Epithelial cell of proximal tubule (primary cell): Measurements from ENCODE around the gene CPLANE1. TPM values are rescaled to one million over a fixed set of nuclear protein-coding genes. Genes with fewer than 3 reads are reported as not detected.

Experiments
- DNase-seq: peaks from one replicate; pipeline ENCODE4 v3.0.0-alpha.2; 2011; ENCODE audit warnings: low read depth
- H3K4me3 ChIP-seq: 2 replicates; pipeline ENCODE4 v1.5.1; 2011; ENCODE audit warnings: low read depth, mild to moderate bottlenecking, low read length
- total RNA-seq: library from RNA; depleted of rRNA; stranded (reverse); fragments of >200 nt; gene quantifications from 2 replicates; pipeline ENCODE4 v1.2.3, GENCODE V29; 2015
- TF ChIP-seq, protein P1 (sequence below): conservative IDR thresholded peaks from 2 replicates; pipeline ENCODE4 v1.5.1; 2012; ENCODE audit warnings: low read depth, mild to moderate bottlenecking, low read length

CPLANE1 gene
- total RNA-seq, 1 donor from 2014 or later: 12.5 TPM

- H3K4me3 ChIP-seq: no peak overlapping the region
- TF ChIP-seq, protein P1, sequence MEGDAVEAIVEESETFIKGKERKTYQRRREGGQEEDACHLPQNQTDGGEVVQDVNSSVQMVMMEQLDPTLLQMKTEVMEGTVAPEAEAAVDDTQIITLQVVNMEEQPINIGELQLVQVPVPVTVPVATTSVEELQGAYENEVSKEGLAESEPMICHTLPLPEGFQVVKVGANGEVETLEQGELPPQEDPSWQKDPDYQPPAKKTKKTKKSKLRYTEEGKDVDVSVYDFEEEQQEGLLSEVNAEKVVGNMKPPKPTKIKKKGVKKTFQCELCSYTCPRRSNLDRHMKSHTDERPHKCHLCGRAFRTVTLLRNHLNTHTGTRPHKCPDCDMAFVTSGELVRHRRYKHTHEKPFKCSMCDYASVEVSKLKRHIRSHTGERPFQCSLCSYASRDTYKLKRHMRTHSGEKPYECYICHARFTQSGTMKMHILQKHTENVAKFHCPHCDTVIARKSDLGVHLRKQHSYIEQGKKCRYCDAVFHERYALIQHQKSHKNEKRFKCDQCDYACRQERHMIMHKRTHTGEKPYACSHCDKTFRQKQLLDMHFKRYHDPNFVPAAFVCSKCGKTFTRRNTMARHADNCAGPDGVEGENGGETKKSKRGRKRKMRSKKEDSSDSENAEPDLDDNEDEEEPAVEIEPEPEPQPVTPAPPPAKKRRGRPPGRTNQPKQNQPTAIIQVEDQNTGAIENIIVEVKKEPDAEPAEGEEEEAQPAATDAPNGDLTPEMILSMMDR: no peak
- no peak for DNase-seq
Observed at GRCh38 chr5:37254581-37254980, 5.4 kb upstream of the CPLANE1 start.

DNA sequence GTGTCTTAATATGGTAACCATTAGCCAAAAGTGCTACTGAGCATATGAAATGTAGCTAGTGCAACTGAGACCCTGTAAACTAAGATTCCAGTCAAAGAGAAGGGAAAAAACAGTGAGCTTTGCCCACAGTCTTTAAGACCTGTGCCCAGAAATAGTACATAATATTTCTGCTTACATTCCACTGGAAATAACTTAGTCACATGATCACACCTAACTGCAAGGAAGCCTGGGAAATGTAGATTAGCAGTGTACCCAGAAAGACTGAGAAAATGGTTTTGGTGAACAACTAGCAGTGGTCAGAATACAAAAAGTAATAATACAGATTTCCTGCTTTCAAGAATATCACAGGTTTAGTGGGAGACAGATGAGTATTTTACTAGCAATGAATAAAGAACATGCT is 2.5 kb upstream of the CPLANE1 start:
- TF ChIP-seq, protein P1: no peak
- no peak for DNase-seq
- no peak overlapping the region for H3K4me3 ChIP-seq

DNA sequence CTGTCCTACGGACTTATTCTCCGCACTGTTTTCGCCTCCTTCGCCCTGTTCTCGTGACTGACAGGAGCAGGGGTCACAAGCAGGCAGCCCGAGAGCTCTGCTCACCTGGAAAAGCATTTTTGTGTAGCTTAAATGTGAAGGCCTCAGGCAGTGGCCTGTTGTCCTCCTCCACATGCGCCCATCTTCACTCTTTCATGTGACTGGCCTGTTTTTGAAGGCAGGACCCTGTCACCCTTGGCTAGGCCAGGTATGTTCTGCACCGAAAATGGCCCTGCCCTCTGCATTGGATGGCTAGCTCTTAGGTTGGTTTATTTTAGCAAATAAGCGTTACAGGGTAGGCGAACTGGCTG is 614 bp upstream of the CPLANE1 start:
- TF ChIP-seq, protein P1: no peak
- peak overlapping the region; percentile 72 for H3K4me3 ChIP-seq
- no peak for DNase-seq

GRCh38 chr5:37248421-37248969 is 681 bp downstream of the CPLANE1 start:
- no peak for DNase-seq
- TF ChIP-seq, protein P1: no peak
- peak overlapping the region; percentile 72 for H3K4me3 ChIP-seq

DNA sequence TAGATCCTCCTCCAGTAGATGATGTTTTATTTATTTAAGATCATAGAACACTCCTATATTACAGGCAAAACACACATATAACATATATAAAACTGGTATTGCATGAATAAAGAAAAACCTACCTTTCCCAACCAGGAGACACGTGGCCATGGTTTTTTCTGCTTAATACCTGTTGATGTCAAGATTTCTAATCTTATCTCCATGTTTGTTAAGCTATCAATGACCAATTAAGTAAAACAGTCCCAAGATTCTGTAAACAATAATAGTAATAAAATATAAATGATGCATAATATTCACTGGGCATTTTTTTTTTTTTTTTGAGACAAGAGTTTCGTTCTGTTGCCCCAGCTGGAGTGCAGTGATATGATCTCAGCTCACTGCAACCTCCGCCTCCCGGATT is 1.7 kb downstream of the CPLANE1 start:
- no peak overlapping the region for H3K4me3 ChIP-seq
- DNase-seq: no peak
- TF ChIP-seq, protein P1: no peak

GRCh38 chr5:37247036-37247435 is 2.1 kb downstream of the CPLANE1 start:
- no peak overlapping the region for H3K4me3 ChIP-seq
- no peak for DNase-seq
- TF ChIP-seq, protein P1: no peak

DNA sequence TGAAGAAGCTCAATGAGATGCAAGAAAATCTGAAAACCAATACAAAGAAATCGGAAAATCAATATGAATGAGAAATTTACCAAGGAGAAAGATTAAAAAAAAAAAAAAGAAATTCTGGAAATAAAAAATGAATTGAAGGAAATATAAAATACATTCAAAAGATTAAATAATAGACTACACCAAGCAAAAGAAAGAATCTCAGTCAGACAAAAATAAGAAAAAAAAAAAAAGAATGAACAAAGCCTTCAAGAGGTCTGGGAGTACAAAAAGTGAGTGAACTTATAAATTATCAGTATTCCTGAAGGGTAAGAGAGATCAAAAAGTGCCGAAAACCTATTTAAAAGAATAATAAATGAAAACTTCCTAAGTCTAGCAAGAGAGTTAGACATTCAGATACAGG is 14.9 kb downstream of the CPLANE1 start:
- DNase-seq: no peak
- TF ChIP-seq, protein P1: no peak
- H3K4me3 ChIP-seq: no peak overlapping the region
